AG09309 (cell line): Measurements from ENCODE around the gene TMEM129.
"Not testable (repeated sequence)": the region's sequence is repeated elsewhere in the genome, so short reads cannot be mapped to it uniquely, and the experiment has no call there.

Experiments used
- DNase-seq: peaks from one replicate; pipeline ENCODE4 v3.0.0-alpha.2; 2010; ENCODE audit warnings: low read depth
- H3K4me3 ChIP-seq: 2 replicates; pipeline ENCODE4 v1.5.1; 2011; ENCODE audit warnings: mild to moderate bottlenecking, low read depth, low read length, moderate library complexity; ENCODE audit not compliant: control insufficient read depth
- TF ChIP-seq, protein P1 (sequence below): IDR thresholded peaks from 2 replicates; pipeline ENCODE4 v1.5.1; 2011; ENCODE audit warnings: mild to moderate bottlenecking, low read depth, low read length, inconsistent platforms; ENCODE audit not compliant: insufficient read depth, control insufficient read depth; ENCODE audit errors: missing control alignments

TMEM129 gene

DNA sequence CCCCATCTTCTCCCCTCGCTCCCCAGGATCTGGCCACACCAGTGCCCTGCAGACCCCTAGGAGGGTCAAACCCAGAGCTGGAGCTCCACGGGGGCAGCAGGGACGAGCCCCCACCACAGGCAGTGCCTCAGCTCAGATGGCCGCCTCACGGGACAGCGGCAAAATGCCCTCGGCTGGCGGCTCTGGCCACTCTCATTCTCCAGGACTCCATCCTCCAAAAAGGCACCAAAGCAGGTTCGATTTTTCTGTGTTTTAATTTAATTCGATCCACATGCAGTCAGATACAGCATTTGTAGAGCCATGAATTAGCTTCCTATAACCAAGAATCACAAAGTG, 45.4 kb downstream of the TMEM129 start:
- TF ChIP-seq, protein P1, sequence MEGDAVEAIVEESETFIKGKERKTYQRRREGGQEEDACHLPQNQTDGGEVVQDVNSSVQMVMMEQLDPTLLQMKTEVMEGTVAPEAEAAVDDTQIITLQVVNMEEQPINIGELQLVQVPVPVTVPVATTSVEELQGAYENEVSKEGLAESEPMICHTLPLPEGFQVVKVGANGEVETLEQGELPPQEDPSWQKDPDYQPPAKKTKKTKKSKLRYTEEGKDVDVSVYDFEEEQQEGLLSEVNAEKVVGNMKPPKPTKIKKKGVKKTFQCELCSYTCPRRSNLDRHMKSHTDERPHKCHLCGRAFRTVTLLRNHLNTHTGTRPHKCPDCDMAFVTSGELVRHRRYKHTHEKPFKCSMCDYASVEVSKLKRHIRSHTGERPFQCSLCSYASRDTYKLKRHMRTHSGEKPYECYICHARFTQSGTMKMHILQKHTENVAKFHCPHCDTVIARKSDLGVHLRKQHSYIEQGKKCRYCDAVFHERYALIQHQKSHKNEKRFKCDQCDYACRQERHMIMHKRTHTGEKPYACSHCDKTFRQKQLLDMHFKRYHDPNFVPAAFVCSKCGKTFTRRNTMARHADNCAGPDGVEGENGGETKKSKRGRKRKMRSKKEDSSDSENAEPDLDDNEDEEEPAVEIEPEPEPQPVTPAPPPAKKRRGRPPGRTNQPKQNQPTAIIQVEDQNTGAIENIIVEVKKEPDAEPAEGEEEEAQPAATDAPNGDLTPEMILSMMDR, result no peak
- no peak overlapping the region for H3K4me3 ChIP-seq
- no peak for DNase-seq

GRCh38 chr4:1675136-1675801, 45.9 kb downstream of the TMEM129 start:
- TF ChIP-seq, protein P1, result no peak
- H3K4me3 ChIP-seq, result no peak overlapping the region
- DNase-seq, result no peak

DNA sequence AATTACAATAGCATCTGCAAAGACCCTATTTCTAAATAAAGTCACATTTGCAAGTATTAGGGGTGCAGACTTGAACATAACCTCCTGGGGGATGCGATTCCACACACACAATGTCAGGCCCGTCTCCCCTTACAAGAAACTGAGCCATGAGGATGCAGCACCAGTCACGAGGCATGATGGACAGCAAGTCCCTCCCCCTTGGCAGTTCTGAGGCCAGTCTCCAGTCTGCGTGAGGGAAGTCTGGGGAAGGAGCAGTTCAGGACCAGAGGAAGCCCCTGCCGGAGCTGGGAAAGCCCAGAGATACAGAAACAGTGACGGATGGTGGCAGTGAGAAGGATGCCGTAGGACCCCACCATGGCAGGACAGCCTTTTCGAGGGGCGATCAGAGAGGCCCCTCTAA, 46.4 kb downstream of the TMEM129 start:
- TF ChIP-seq, protein P1, result no peak
- DNase-seq, result no peak
- no peak overlapping the region for H3K4me3 ChIP-seq

GRCh38 chr4:1673671-1674070, 47.5 kb downstream of the TMEM129 start:
- TF ChIP-seq, protein P1, result no peak
- DNase-seq, result no peak
- no peak overlapping the region for H3K4me3 ChIP-seq

DNA sequence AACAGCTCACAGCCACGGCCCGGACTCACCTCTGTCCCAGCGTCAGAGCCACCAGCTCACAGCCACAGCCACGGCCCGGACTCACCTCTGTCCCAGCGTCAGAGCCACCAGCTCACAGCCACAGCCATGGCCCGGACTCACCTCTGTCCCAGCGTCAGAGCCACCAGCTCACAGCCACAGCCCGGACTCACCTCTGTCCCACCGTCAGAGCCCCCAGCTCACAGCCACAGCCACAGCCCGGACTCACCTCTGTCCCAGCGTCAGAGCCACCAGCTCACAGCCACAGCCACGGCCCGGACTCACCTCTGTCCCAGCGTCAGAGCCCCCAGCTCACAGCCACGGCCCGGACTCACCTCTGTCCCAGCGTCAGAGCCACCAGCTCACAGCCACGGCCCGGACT, 50.1 kb downstream of the TMEM129 start:
- DNase-seq, H3K4me3 ChIP-seq: not testable (repeated sequence)

DNA sequence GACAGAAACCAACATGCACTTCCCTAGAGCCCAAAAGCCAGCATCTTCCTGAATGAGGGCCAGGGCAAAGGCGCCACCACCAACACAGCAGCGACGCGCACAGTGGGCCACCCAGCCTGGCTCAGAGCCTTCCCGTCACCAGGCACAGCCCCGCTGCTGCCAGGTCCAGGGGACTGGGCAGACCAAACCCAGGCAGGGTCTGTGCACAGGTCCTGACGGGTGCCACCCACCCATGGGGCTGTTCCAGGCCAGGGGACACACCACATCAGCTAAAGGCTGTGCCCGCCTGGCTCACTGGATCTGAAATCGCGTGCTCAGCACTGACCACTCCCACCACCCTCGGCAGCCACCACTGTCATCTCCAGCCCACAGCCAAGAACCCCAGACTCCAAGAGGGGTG, 50.8 kb downstream of the TMEM129 start:
- DNase-seq, result no peak
- TF ChIP-seq, protein P1, result no peak
- H3K4me3 ChIP-seq, result no peak overlapping the region

GRCh38 chr4:1669850-1670249, 51.3 kb downstream of the TMEM129 start:
- TF ChIP-seq, protein P1, result no peak
- DNase-seq, result no peak

More at GRCh38 chr4:1669850-1670249, 51.3 kb downstream of the TMEM129 start:
- H3K4me3 ChIP-seq, result no peak overlapping the region
